ENCODE measurements around the gene ZNF493. TPM values are rescaled to one million over a fixed set of nuclear protein-coding genes. Genes with fewer than 3 reads are reported as not detected.

Gene ZNF493
- total and polyA plus RNA-seq, 2 donors (not counting 3 experiments of a cell fraction or from before 2014, with no cell fraction given) = 2.4 to 8.0 TPM

DNA sequence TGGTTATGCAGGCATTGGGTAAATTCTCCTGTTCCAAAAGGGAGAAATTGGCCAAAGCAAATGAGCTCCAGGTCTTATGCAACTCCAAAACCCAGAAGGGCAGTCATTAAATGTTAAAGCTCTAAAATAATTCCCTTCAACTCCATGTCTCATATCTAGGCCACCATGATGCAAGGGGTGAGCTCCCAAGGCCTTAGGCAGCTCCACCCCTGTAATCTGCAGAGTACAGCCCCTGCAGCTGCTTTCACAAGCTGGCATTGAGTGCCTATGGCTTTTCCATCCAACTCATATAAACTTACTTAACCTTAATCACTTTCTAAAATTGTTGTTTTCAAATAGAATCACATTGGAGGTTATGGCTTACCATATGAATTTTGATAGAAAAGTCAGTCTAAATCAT, 63.8 kb downstream of the ZNF493 start:
- no TSS peak for BruUV-seq (replicated peaks)
- no peak for FAIRE-seq

DNA sequence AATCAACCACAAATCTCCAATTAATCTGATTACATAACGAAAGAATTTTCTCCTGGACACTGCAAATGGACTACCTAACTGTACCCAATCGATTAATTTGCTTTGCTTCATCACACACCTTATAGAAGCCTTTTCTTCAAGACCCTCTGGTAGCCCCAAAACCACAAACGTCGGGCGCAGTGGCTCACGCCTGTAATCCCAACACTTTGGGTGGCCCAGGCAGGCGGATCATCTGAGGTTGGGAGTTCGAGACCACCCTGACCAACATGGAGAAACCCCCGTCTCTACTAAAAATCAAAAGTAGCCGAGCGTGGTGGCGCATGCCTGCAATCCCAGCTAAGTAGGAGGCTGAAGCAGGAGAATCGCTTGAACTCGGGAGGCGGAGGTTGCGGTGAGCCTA, 65.6 kb downstream of the ZNF493 start:
- dilution Hi-C loops (cut with MboI; ENCODE audit: extremely low pct_ligation_motif_present, low sequenced_read_pairs) (no loop called here), intact Hi-C loops (cut with micrococcal nuclease) (no loop called here)
- no TSS peak for BruUV-seq (replicated peaks)
- Histone ChIP-seq H3K9me3 (replicated peaks; ENCODE audit: control insufficient read depth, insufficient read depth, low read length) (no peaks in the 10 kb centered on the region), H3K36me3 (ENCODE audit: control insufficient read depth in 2 of 2, extremely low read depth in 1 of 2, insufficient read depth in 2 of 2, low read length in 2 of 2) (no peaks in the 10 kb centered on the region), H3K27ac (ENCODE audit: insufficient read depth, low read depth, low read length) (no peak overlapping the region), H3K79me2 (ENCODE audit: control insufficient read depth, insufficient read depth, low read length) (no peaks in the 10 kb centered on the region), H3K4me3 (replicated peaks in 1 of 3; ENCODE audit: insufficient read depth in 1 of 3, low read depth in 1 of 3, low read length in 3 of 3) (no peak overlapping the region), H3K9ac (replicated peaks; ENCODE audit: extremely low read depth, insufficient read depth, low read length) (no peak overlapping the region), H3K4me1 (ENCODE audit: control insufficient read depth, extremely low read depth, insufficient read depth, low read length) (no peaks in the 10 kb centered on the region), H3K9me1 (replicated peaks; ENCODE audit: control insufficient read depth, extremely low read depth, insufficient read depth, low read length) (no peaks in the 10 kb centered on the region), H4K20me1 (replicated peaks; ENCODE audit: control insufficient read depth, extremely low read depth, insufficient read depth, low read length) (no peaks in the 10 kb centered on the region), H2AFZ (ENCODE audit: low read depth, low read length) (no peak overlapping the region), H3K4me2 (ENCODE audit: insufficient read depth, low read length) (no peak overlapping the region), H3K27me3 (ENCODE audit: control insufficient read depth in 2 of 2, insufficient read depth in 2 of 2, low read length in 2 of 2) (no peaks in the 10 kb centered on the region)
- CTCF ChIA-PET = no interaction called here
- POLR2A ChIA-PET = no interaction called here
- no peak for FAIRE-seq
- no peak for TF ChIP-seq MYC (IDR thresholded peaks at IDR 0.05; ENCODE audit: low read depth, low read length)
- TF ChIP-seq EZH2 (IDR thresholded peaks at IDR 0.05; ENCODE audit: borderline replicate concordance, low read depth, low read length, severe bottlenecking) = no peak
- TF ChIP-seq, protein P1, sequence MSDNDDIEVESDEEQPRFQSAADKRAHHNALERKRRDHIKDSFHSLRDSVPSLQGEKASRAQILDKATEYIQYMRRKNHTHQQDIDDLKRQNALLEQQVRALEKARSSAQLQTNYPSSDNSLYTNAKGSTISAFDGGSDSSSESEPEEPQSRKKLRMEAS (IDR thresholded peaks at IDR 0.05; ENCODE audit: insufficient read depth, insufficient read length) = no peak
- TF ChIP-seq GATA2 (IDR thresholded peaks at IDR 0.05; ENCODE audit: insufficient read depth, insufficient read length, low read depth, low read length) = no peak
- TF ChIP-seq POLR2AphosphoS5 (IDR thresholded peaks at IDR 0.05; ENCODE audit: insufficient read depth, low read depth, low read length) = no peak
- TF ChIP-seq JUN (IDR thresholded peaks at IDR 0.05; ENCODE audit: borderline replicate concordance, insufficient read depth, insufficient read length, low read depth) = no peak
- no peak for TF ChIP-seq POLR2A (IDR thresholded peaks at IDR 0.05; ENCODE audit: low read depth, low read length)
- TF ChIP-seq, protein P2, sequence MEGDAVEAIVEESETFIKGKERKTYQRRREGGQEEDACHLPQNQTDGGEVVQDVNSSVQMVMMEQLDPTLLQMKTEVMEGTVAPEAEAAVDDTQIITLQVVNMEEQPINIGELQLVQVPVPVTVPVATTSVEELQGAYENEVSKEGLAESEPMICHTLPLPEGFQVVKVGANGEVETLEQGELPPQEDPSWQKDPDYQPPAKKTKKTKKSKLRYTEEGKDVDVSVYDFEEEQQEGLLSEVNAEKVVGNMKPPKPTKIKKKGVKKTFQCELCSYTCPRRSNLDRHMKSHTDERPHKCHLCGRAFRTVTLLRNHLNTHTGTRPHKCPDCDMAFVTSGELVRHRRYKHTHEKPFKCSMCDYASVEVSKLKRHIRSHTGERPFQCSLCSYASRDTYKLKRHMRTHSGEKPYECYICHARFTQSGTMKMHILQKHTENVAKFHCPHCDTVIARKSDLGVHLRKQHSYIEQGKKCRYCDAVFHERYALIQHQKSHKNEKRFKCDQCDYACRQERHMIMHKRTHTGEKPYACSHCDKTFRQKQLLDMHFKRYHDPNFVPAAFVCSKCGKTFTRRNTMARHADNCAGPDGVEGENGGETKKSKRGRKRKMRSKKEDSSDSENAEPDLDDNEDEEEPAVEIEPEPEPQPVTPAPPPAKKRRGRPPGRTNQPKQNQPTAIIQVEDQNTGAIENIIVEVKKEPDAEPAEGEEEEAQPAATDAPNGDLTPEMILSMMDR (IDR thresholded peaks at IDR 0.05; ENCODE audit: extremely low read depth in 1 of 2, insufficient read depth in 1 of 2, low read depth in 1 of 2, low read length in 2 of 2) = no peak
- TF ChIP-seq FOS (IDR thresholded peaks at IDR 0.05; ENCODE audit: borderline replicate concordance, insufficient read depth, low read length) = no peak
- DNase-seq (ENCODE audit: low read depth, low spot score) = no peak

More for the DNA sequence above, 63.8 kb downstream of the ZNF493 start:
- POLR2A ChIA-PET = no interaction called here
- no peaks in the 10 kb centered on the region for H3K36me3 ChIP-seq (ENCODE audit: control insufficient read depth in 2 of 2, extremely low read depth in 1 of 2, insufficient read depth in 2 of 2, low read length in 2 of 2)
- no peaks in the 10 kb centered on the region for H3K9me1 ChIP-seq (replicated peaks; ENCODE audit: control insufficient read depth, extremely low read depth, insufficient read depth, low read length)
- CTCF ChIA-PET = no interaction called here
- no peaks in the 10 kb centered on the region for H3K27me3 ChIP-seq (ENCODE audit: control insufficient read depth in 2 of 2, insufficient read depth in 2 of 2, low read length in 2 of 2)
- H3K4me3 ChIP-seq (replicated peaks in 1 of 3; ENCODE audit: insufficient read depth in 1 of 3, low read depth in 1 of 3, low read length in 3 of 3) = no peak overlapping the region
- dilution Hi-C loops (cut with MboI; ENCODE audit: extremely low pct_ligation_motif_present, low sequenced_read_pairs) (no loop called here), intact Hi-C loops (cut with micrococcal nuclease) (no loop called here)
- H3K27ac ChIP-seq (ENCODE audit: insufficient read depth, low read depth, low read length) = no peak overlapping the region
- H2AFZ ChIP-seq (ENCODE audit: low read depth, low read length) = no peak overlapping the region
- H3K79me2 ChIP-seq (ENCODE audit: control insufficient read depth, insufficient read depth, low read length) = no peaks in the 10 kb centered on the region
- no peaks in the 10 kb centered on the region for H3K9me3 ChIP-seq (replicated peaks; ENCODE audit: control insufficient read depth, insufficient read depth, low read length)
- no peaks in the 10 kb centered on the region for H3K4me1 ChIP-seq (ENCODE audit: control insufficient read depth, extremely low read depth, insufficient read depth, low read length)
- no peak overlapping the region for H3K9ac ChIP-seq (replicated peaks; ENCODE audit: extremely low read depth, insufficient read depth, low read length)
- TF ChIP-seq, protein P2 (IDR thresholded peaks at IDR 0.05; ENCODE audit: extremely low read depth in 1 of 2, insufficient read depth in 1 of 2, low read depth in 1 of 2, low read length in 2 of 2) = no peak
- TF ChIP-seq GATA2 (IDR thresholded peaks at IDR 0.05; ENCODE audit: insufficient read depth, insufficient read length, low read depth, low read length) = no peak
- H3K4me2 ChIP-seq (ENCODE audit: insufficient read depth, low read length) = no peak overlapping the region
- H4K20me1 ChIP-seq (replicated peaks; ENCODE audit: control insufficient read depth, extremely low read depth, insufficient read depth, low read length) = no peaks in the 10 kb centered on the region
- no peak for DNase-seq (ENCODE audit: low read depth, low spot score)

Measured in endothelial cell of umbilical vein (primary cell).